Endodermal cell (in vitro differentiated cells): Measurements from ENCODE around the gene FKBP1B. TPM values are rescaled to one million over a fixed set of nuclear protein-coding genes. Genes with fewer than 3 reads are reported as not detected.
"Not testable (repeated sequence)": the region's sequence is repeated elsewhere in the genome, so short reads cannot be mapped to it uniquely, and the experiment has no call there.

Experiments used
- DNase-seq: peaks from one replicate; pipeline ENCODE4 v3.0.0-alpha.2; 2017
- H3K27ac ChIP-seq: 2 replicates; pipeline ENCODE4 v1.5.1; 2013; ENCODE audit warnings: mild to moderate bottlenecking, low read depth, low read length, moderate library complexity
- H3K27me3 ChIP-seq: 2 replicates; pipeline ENCODE4 v1.6.1; 2013; ENCODE audit warnings: mild to moderate bottlenecking, low read length, moderate library complexity; ENCODE audit not compliant: insufficient read depth, control insufficient read depth, poor library complexity, severe bottlenecking
- H3K36me3 ChIP-seq: 2 replicates; pipeline ENCODE4 v1.7.0; 2013; ENCODE audit warnings: mild to moderate bottlenecking, low read length, moderate library complexity; ENCODE audit not compliant: control insufficient read depth, insufficient read depth
- H3K4me1 ChIP-seq: one replicate; pipeline ENCODE4 v1.7.0; 2013; ENCODE audit warnings: low read length; ENCODE audit not compliant: control insufficient read depth, insufficient read depth
- H3K4me3 ChIP-seq: 2 replicates; pipeline ENCODE4 v1.5.1; 2013; ENCODE audit warnings: mild to moderate bottlenecking, low read length, moderate library complexity
- H3K9ac ChIP-seq: 2 replicates; pipeline ENCODE4 v1.6.1; 2013; ENCODE audit warnings: mild to moderate bottlenecking, low read length, moderate library complexity; ENCODE audit not compliant: poor library complexity, severe bottlenecking; ENCODE audit errors: extremely low read depth
- H3K9me3 ChIP-seq: 2 replicates; pipeline ENCODE4 v1.6.1; 2013; ENCODE audit warnings: mild to moderate bottlenecking, low read length, moderate library complexity; ENCODE audit not compliant: control insufficient read depth
- H3K27ac Mint-ChIP-seq: 2 replicates; pipeline ENCODE4 v1.8.0; 2020; ENCODE audit warnings: mixed read lengths
- H3K27me3 Mint-ChIP-seq: 2 replicates; pipeline ENCODE4 v1.8.0; 2021; ENCODE audit warnings: mild to moderate bottlenecking, mixed read lengths; ENCODE audit not compliant: insufficient read depth
- H3K36me3 Mint-ChIP-seq: 2 replicates; pipeline ENCODE4 v1.8.0; 2020; ENCODE audit warnings: low read depth, mixed read lengths
- H3K4me1 Mint-ChIP-seq: 2 replicates; pipeline ENCODE4 v1.8.0; 2020; ENCODE audit warnings: mixed read lengths
- H3K4me3 Mint-ChIP-seq: 2 replicates; pipeline ENCODE4 v1.8.0; 2020; ENCODE audit warnings: mild to moderate bottlenecking, moderate library complexity, mixed read lengths
- H3K9me3 Mint-ChIP-seq: 2 replicates; pipeline ENCODE4 v1.8.0; 2020; ENCODE audit warnings: mild to moderate bottlenecking, mixed read lengths
- WGBS, 2 experiments: methylation state at CpG; one replicate each; pipeline versions ENCODE4 v1.1.5 to v1.1.7; 2013; ENCODE audit warnings: missing lambda C conversion rate in 2 of 2, mixed read lengths in 1 of 2; ENCODE audit not compliant: insufficient coverage in 1 of 2, insufficient read length in 1 of 2; 5-methylcytosine and 5-hydroxymethylcytosine counted together
- total RNA-seq, 2 donors: library from RNA; stranded (reverse); fragmentation: NEBNext Ultra II Directional in 1 of 2; extraction: Animal tissue kit (Norgen Biotek cat#: 25700) in 1 of 2; gene quantifications; 2 replicates in 1 of 2; 3 replicates in 1 of 2; pipeline ENCODE4 v1.2.1, GENCODE V29; 2021
- TF ChIP-seq, protein P1 (sequence below): fragments of 200-600 bp; sonication (generic); conservative IDR thresholded peaks from 2 replicates; pipeline ENCODE4 v1.5.0; 2021; ENCODE audit warnings: antibody characterized with exemption, mild to moderate bottlenecking

Gene FKBP1B
- total RNA-seq, 2 donors from 2014 or later: 35.3 to 39.0 TPM

GRCh38 chr2:24026233-24026632, 23.3 kb upstream of the FKBP1B start:
- H3K9me3 ChIP-seq: no peaks in the 10 kb centered on the region
- Mint-ChIP-seq H3K27ac (peak overlapping the region; percentile 75), H3K4me3 (no peak overlapping the region), H3K4me1 (peaks cover 17% of the 10 kb centered on the region), H3K27me3 (no peaks in the 10 kb centered on the region), H3K9me3 (no peaks in the 10 kb centered on the region), H3K36me3 (peaks cover 43% of the 10 kb centered on the region)
- no peak for DNase-seq
- no peak overlapping the region for H3K9ac ChIP-seq
- H3K4me1 ChIP-seq: no peaks in the 10 kb centered on the region
- 40 to 54% methylated on average over 2 of the region's 2 CpGs for WGBS, 2 experiments
- TF ChIP-seq, protein P1, sequence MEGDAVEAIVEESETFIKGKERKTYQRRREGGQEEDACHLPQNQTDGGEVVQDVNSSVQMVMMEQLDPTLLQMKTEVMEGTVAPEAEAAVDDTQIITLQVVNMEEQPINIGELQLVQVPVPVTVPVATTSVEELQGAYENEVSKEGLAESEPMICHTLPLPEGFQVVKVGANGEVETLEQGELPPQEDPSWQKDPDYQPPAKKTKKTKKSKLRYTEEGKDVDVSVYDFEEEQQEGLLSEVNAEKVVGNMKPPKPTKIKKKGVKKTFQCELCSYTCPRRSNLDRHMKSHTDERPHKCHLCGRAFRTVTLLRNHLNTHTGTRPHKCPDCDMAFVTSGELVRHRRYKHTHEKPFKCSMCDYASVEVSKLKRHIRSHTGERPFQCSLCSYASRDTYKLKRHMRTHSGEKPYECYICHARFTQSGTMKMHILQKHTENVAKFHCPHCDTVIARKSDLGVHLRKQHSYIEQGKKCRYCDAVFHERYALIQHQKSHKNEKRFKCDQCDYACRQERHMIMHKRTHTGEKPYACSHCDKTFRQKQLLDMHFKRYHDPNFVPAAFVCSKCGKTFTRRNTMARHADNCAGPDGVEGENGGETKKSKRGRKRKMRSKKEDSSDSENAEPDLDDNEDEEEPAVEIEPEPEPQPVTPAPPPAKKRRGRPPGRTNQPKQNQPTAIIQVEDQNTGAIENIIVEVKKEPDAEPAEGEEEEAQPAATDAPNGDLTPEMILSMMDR: no peak
- H3K27me3 ChIP-seq: no peaks in the 10 kb centered on the region
- H3K4me3 ChIP-seq: no peak overlapping the region
- peaks cover 25% of the 10 kb centered on the region for H3K36me3 ChIP-seq
- no peak overlapping the region for H3K27ac ChIP-seq

- no peak overlapping the region for H3K4me3 Mint-ChIP-seq
- no peaks in the 10 kb centered on the region for H3K4me1 Mint-ChIP-seq
- Histone ChIP-seq H3K9me3 (no peaks in the 10 kb centered on the region), H3K4me1 (no peaks in the 10 kb centered on the region), H3K27ac (no peak overlapping the region), H3K27me3 (no peaks in the 10 kb centered on the region), H3K4me3 (no peak overlapping the region), H3K9ac (no peak overlapping the region), H3K36me3 (peaks cover 27% of the 10 kb centered on the region)
- no peak overlapping the region for H3K27ac Mint-ChIP-seq
- TF ChIP-seq, protein P1: no peak
- peaks cover 24% of the 10 kb centered on the region for H3K36me3 Mint-ChIP-seq
- WGBS, 2 experiments: 94 to 98% methylated on average over 9 of the region's 9 CpGs
- no peak for DNase-seq
- no peaks in the 10 kb centered on the region for H3K27me3 Mint-ChIP-seq
- H3K9me3 Mint-ChIP-seq: no peaks in the 10 kb centered on the region
These were observed 10.6 kb upstream of the FKBP1B start for GRCh38 chr2:24038786-24039499.

DNA sequence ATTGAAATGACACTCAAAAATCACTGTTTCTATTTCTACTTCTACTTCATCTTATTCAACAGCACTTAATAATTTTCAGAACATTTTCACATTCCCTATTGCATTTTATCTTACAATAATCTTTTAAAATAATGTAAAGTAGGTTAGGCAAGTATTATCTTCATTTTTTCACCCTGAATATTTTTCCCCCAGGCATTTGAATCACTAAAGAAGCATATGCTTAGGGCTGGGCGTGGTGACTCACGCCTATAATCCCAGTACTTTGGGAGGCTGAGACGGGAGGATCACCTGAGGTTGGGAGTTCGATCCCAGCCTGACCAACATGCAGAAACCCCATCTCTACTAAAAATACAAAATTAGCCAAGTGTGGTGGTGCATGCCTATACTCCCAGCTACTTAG, 9.0 kb upstream of the FKBP1B start:
- H3K36me3 Mint-ChIP-seq: peaks cover 21% of the 10 kb centered on the region
- DNase-seq: no peak
- Histone ChIP-seq H3K4me1 (no peaks in the 10 kb centered on the region), H3K9me3 (no peaks in the 10 kb centered on the region), H3K4me3 (no peak overlapping the region), H3K27ac (no peak overlapping the region), H3K9ac (no peak overlapping the region), H3K27me3 (no peaks in the 10 kb centered on the region), H3K36me3 (peaks cover 27% of the 10 kb centered on the region)
- no peak overlapping the region for H3K4me3 Mint-ChIP-seq
- TF ChIP-seq, protein P1: no peak
- H3K27ac Mint-ChIP-seq: no peak overlapping the region
- no peaks in the 10 kb centered on the region for H3K9me3 Mint-ChIP-seq
- WGBS, 2 experiments: 89 to 94% methylated on average over 4 of the region's 4 CpGs
- H3K4me1 Mint-ChIP-seq: no peaks in the 10 kb centered on the region
- no peaks in the 10 kb centered on the region for H3K27me3 Mint-ChIP-seq

- peaks cover 11% of the 10 kb centered on the region for H3K4me1 Mint-ChIP-seq
- not testable (repeated sequence) for H3K4me3 ChIP-seq, H3K4me1 ChIP-seq, DNase-seq, H3K4me3 Mint-ChIP-seq, H3K27me3 Mint-ChIP-seq, H3K9me3 Mint-ChIP-seq, H3K9ac ChIP-seq, H3K27ac Mint-ChIP-seq, H3K9me3 ChIP-seq, H3K27me3 ChIP-seq, H3K27ac ChIP-seq
- peaks cover 14% of the 10 kb centered on the region for H3K36me3 ChIP-seq
- WGBS, 2 experiments: 95 to 96% methylated on average over 6 of the region's 6 CpGs
- peaks cover 12% of the 10 kb centered on the region for H3K36me3 Mint-ChIP-seq
These were observed 6.4 kb upstream of the FKBP1B start for GRCh38 chr2:24043133-24043532.
